HG03280 (cell line): ENCODE data around the gene APAF1.
"Not testable (repeated sequence)": the region's sequence is repeated elsewhere in the genome, so short reads cannot be mapped to it uniquely, and the experiment has no call there.

Source experiments
- ATAC-seq: cut with Tn5 transposase; IDR thresholded peaks from one replicate; pipeline ENCODE4 v1.9.1; 2021; ENCODE audit warnings: mild to moderate bottlenecking, moderate library complexity; ENCODE audit not compliant: unreplicated experiment

Gene APAF1

GRCh38 chr12:98751580-98752115, 106.6 kb downstream of the APAF1 start:
- ATAC-seq, result no peak

DNA sequence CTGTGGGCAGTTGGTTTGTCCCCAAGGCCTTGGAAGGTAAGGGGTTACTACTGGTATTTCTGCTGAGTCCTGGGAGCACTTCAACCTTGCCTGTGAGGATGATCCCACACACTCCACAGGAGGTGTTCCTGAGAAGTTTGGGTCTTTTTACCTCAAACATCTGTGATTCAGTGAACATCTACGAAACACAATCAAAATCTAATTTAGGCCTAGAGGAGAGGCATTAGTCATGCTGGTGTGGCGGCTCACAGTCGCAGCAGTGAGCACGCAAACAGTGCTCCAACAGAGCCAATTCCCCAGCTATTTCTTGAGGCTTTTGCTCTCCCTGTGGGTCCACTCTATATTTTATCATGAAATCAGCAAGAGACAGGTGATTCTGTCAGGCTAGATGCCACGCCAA, 107.6 kb downstream of the APAF1 start:
- no peak for ATAC-seq

- ATAC-seq, result peak; percentile 95
These were observed 109.0 kb downstream of the APAF1 start for GRCh38 chr12:98754095-98754494.

- ATAC-seq, result not testable (repeated sequence)
These were observed 110.8 kb downstream of the APAF1 start for GRCh38 chr12:98755855-98756254.

GRCh38 chr12:98757455-98757854, 112.4 kb downstream of the APAF1 start:
- no peak for ATAC-seq

GRCh38 chr12:98758331-98758730, 113.2 kb downstream of the APAF1 start:
- no peak for ATAC-seq

DNA sequence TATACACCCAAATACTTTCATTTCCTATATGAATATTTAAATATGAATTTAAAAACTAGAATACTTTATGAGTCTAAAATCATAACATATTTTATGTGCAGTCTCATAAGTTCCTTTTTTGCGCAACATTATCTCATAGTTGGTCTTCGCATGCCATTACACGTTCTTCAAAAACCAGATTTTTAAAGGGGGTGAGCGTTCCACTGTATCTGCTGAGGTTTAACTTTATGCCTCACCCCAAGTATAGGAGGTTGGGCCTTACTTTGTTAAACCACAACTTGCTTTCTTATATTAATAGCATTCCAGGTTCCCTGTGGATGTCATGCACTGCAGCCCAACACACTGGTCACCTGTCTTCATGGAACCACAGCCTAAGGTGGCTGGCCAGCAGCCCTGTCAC, 118.6 kb downstream of the APAF1 start:
- no peak for ATAC-seq

- ATAC-seq, result no peak
These were observed 122.2 kb downstream of the APAF1 start for GRCh38 chr12:98767248-98767647.

DNA sequence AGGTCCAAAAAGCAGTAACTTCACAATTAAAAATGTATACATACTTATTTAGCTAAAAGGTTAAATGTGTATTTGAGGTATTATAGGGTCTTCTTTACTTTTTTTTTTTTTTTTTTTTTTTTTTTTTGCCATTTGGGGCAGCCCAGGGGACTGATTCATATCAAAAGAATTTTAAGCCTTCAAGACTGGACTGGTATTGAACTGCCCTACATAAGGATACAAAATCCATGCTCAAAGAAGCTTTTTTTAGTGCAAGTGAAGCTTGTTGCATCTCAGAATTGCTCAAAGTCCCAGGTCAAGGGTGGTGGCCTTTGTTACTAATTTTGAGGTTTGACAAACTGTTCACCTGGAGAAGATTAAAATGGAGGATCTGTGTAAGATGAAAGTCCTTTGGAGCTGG, 124.0 kb downstream of the APAF1 start:
- no peak for ATAC-seq

DNA sequence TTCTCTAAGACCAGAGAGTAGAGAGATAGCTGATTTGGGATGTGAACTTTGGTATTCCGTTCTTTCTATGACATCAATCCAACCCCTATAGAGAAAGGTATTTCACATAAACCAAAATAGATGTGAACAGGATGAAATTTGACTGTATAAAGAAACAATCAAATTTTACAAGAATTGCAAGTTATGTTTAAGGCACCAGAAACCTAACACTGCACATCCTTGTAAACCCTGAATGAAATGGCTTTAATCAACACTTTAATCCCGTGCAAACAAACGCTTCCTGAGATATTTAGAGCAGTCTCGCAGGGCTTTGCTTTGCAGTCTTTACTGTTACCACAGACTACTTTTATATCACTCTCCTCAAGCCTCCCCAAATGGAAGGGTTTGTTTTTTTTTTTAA, 125.1 kb downstream of the APAF1 start:
- ATAC-seq, result no peak

DNA sequence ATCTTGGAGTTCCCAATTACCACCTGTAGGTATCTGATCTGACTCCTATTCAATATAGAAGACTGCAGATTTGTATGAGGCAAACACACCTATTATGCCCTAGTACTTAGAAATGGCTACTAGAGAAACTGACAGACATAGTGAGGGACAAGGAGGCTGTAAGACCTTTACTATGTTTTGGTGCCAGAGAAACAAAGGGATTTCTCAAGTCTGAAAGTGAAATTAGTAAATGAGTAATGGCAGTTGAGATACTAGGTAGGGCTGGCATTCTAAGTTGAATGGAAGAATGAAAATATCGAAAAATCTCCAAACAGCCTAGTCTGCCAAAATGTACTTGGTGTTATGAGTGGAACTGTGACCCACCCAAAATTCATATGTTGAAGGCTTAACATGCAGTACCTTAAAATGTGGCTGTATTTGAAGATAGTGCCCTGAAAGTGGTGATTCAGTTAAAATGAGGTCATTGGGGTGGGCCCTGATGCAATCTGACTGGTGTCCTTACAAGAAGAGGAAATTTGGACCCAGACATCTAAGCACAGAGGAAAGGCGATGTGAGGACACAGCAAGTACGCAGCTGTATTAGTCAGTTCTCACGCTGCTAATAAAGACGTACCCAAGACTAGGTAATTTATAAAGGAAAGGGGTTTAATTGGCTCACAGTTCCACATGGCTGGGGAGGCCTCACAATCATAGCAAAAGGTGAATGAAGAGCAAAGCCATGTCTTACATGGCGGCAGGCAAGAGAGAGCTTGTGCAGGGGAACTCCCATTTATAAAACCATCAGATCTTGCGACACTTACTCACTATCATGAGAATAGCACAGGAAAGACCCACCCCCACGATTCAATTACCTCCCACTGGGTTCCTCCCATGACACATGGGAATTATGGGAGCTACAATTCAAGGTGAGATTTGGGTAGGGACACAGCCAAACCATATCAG, 127.0 kb downstream of the APAF1 start:
- no peak for ATAC-seq

- no peak for ATAC-seq
These were observed 127.7 kb downstream of the APAF1 start for GRCh38 chr12:98772818-98773217.

GRCh38 chr12:98780261-98780660, 135.2 kb downstream of the APAF1 start:
- ATAC-seq, result no peak

DNA sequence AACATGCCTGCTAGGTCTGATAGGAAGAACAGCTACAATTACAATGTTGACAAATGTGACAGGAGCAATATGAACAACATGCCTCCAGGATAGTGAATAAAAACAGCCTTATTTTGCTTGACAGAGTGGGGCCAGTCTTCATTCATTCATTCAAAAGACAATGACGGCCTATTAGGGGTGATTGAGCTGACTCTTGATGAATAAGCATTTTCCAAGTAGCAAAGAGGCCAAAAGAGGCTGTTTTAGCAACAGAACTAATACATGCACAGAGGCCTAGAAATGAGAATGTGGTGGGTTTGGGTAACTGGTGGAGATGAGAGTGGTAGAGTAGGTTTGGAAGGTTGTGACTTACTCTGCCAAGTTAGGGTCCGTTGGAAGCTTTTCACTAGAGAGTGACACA, 138.3 kb downstream of the APAF1 start:
- ATAC-seq, result no peak
